Gastrocnemius medialis (tissue), 4 donors: ENCODE measurements around the gene USP51.

Source experiments
- POLR2A ChIP-seq, 2 donors: fragments of 450-650 bp; IDR thresholded peaks; one replicate each; pipeline ENCODE4 v1.6.1; 2017; ENCODE audit warnings: antibody characterized with exemption in 2 of 2, mild to moderate bottlenecking in 2 of 2, moderate library complexity in 2 of 2
- TF ChIP-seq, protein P1 (sequence below), 5 experiments: fragments of 450-650 bp in 3 of 5; fragments of 200-600 bp in 2 of 5; sonication (generic) in 2 of 5; IDR thresholded peaks in 4 of 5; conservative IDR thresholded peaks in 1 of 5; 1 replicate in 4 of 5; 2 replicates in 1 of 5; pipeline ENCODE4 v1.5.1; 2016 to 2019; ENCODE audit warnings: antibody characterized with exemption in 5 of 5, mild to moderate bottlenecking in 3 of 5, moderate library complexity in 3 of 5

DNA sequence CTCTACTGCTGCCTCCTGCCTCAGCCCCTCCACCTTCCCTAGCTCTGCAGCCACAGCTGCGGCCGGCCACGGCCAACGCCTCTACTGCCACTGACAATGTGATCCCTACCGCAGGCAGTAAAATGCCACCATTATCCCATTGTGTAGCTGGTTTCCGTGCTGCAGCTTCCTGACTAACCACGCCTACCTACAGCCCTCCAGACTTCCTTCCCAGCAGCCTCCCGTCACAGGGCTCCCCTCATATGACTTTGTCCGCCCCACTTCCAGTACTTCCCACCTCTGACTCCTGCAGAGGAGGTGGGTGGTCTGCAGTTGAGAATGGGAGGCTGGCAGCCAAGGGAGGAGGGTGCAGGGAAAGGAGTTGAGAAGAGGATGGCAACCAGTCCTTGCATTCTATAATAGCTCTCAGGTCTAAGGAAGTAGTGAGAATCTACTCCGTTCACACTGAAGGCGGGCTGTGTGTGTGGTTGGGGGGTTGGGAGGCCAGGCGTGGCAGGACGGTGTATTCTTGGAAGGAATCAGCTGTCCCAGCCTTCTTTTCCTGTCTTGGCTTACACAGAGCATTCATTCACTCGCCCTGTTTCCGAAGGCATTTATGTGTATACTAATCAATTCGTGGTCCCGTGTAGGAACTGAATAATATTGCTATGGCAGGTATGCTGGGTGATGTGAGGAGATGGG lies 33.1 kb upstream of the USP51 start:
- TF ChIP-seq, protein P1, sequence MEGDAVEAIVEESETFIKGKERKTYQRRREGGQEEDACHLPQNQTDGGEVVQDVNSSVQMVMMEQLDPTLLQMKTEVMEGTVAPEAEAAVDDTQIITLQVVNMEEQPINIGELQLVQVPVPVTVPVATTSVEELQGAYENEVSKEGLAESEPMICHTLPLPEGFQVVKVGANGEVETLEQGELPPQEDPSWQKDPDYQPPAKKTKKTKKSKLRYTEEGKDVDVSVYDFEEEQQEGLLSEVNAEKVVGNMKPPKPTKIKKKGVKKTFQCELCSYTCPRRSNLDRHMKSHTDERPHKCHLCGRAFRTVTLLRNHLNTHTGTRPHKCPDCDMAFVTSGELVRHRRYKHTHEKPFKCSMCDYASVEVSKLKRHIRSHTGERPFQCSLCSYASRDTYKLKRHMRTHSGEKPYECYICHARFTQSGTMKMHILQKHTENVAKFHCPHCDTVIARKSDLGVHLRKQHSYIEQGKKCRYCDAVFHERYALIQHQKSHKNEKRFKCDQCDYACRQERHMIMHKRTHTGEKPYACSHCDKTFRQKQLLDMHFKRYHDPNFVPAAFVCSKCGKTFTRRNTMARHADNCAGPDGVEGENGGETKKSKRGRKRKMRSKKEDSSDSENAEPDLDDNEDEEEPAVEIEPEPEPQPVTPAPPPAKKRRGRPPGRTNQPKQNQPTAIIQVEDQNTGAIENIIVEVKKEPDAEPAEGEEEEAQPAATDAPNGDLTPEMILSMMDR (IDR thresholded peaks at IDR 0.05 in 4 of 5, conservative IDR thresholded peaks at IDR 0.05 in 1 of 5): no peak
- no peak for TF ChIP-seq POLR2A (IDR thresholded peaks at IDR 0.05)
